ENCODE data around the gene EPC2.

- TF ChIP-seq POLR2A (IDR thresholded peaks at IDR 0.05; ENCODE audit: control extremely low read depth in 1 of 2, low read depth in 2 of 2, low read length in 2 of 2) (no peak), SP2 (IDR thresholded peaks at IDR 0.05; ENCODE audit: low read length) (no peak), MAX (IDR thresholded peaks at IDR 0.05) (no peak), EGR1 (IDR thresholded peaks at IDR 0.05; ENCODE audit: borderline replicate concordance, low read depth, low read length) (no peak), SP1 (IDR thresholded peaks at IDR 0.05; ENCODE audit: low read depth, low read length) (no peak), CTCF (IDR thresholded peaks at IDR 0.05; ENCODE audit: control extremely low read depth in 1 of 3, insufficient read depth in 1 of 3, low read depth in 1 of 3, low read length in 3 of 3) (no peak), RAD21 (IDR thresholded peaks at IDR 0.05 in 1 of 2, conservative IDR thresholded peaks at IDR 0.05 in 1 of 2; ENCODE audit: low read depth in 2 of 2, low read length in 2 of 2) (no peak), CREB1 (IDR thresholded peaks at IDR 0.05) (no peak), TCF12 (IDR thresholded peaks at IDR 0.05; ENCODE audit: low read depth, low read length) (no peak), POLR2AphosphoS5 (IDR thresholded peaks at IDR 0.05; ENCODE audit: low read depth, low read length) (no peak), JUND (IDR thresholded peaks at IDR 0.05; ENCODE audit: low read length) (no peak)
Measured at GRCh38 chr2:148696985-148697384, 52.4 kb downstream of the EPC2 start.

All from H1 (cell line).